ENCODE data around the gene KIF5C. TPM values are rescaled to one million over a fixed set of nuclear protein-coding genes. Genes with fewer than 3 reads are reported as not detected.
A peak's percentile ranks its signal among the peaks of the same experiment; 100 is the strongest.

KIF5C gene
- total RNA-seq, 1 experiment from 2014 or later: 8.3 TPM

- Histone ChIP-seq H4K20me1 (ENCODE audit: insufficient read depth, low read depth, low read length) (no peaks in the 10 kb centered on the region), H3K4me2 (ENCODE audit: low read depth, low read length, poor library complexity, severe bottlenecking) (no peak overlapping the region), H3K36me3 (ENCODE audit: insufficient read depth, low read length) (no peaks in the 10 kb centered on the region), H3K9me3 (ENCODE audit: low read length) (no peaks in the 10 kb centered on the region), H3K27me3 (ENCODE audit: low read length) (no peaks in the 10 kb centered on the region), H3K79me2 (ENCODE audit: low read length) (no peaks in the 10 kb centered on the region), H3K4me1 (ENCODE audit: low read length) (peaks cover 5% of the 10 kb centered on the region), H3K9ac (ENCODE audit: low read length) (no peak overlapping the region), H2AFZ (ENCODE audit: low read length) (peak overlapping the region; percentile 32; the same call in 1 of the 2 replicates), H3K4me3 (ENCODE audit: low read length) (no peak overlapping the region), H3K9me2 (replicated peaks; ENCODE audit: insufficient read depth, low read length) (no peaks in the 10 kb centered on the region), H3K27ac (ENCODE audit: low read length) (no peak overlapping the region)
- DNase-seq: peak; percentile 90
Measured at GRCh38 chr2:148989882-148990493, 115.0 kb downstream of the KIF5C start.

GRCh38 chr2:148990968-148991367, 115.9 kb downstream of the KIF5C start:
- Histone ChIP-seq H4K20me1 (ENCODE audit: insufficient read depth, low read depth, low read length) (no peaks in the 10 kb centered on the region), H3K4me2 (ENCODE audit: low read depth, low read length, poor library complexity, severe bottlenecking) (no peak overlapping the region), H3K27ac (ENCODE audit: low read length) (no peak overlapping the region), H2AFZ (ENCODE audit: low read length) (no peak overlapping the region), H3K4me1 (ENCODE audit: low read length) (peaks cover 5% of the 10 kb centered on the region), H3K9me2 (replicated peaks; ENCODE audit: insufficient read depth, low read length) (no peaks in the 10 kb centered on the region), H3K9me3 (ENCODE audit: low read length) (no peaks in the 10 kb centered on the region), H3K9ac (ENCODE audit: low read length) (no peak overlapping the region), H3K79me2 (ENCODE audit: low read length) (no peaks in the 10 kb centered on the region), H3K27me3 (ENCODE audit: low read length) (no peaks in the 10 kb centered on the region), H3K36me3 (ENCODE audit: insufficient read depth, low read length) (no peaks in the 10 kb centered on the region), H3K4me3 (ENCODE audit: low read length) (no peak overlapping the region)
- no peak for DNase-seq

- DNase-seq: no peak
- Histone ChIP-seq H3K4me2 (ENCODE audit: low read depth, low read length, poor library complexity, severe bottlenecking) (no peak overlapping the region), H3K79me2 (ENCODE audit: low read length) (no peaks in the 10 kb centered on the region), H2AFZ (ENCODE audit: low read length) (no peak overlapping the region), H4K20me1 (ENCODE audit: insufficient read depth, low read depth, low read length) (no peaks in the 10 kb centered on the region), H3K4me1 (ENCODE audit: low read length) (peaks cover 5% of the 10 kb centered on the region), H3K27me3 (ENCODE audit: low read length) (no peaks in the 10 kb centered on the region), H3K27ac (ENCODE audit: low read length) (no peak overlapping the region), H3K36me3 (ENCODE audit: insufficient read depth, low read length) (no peaks in the 10 kb centered on the region), H3K9me2 (replicated peaks; ENCODE audit: insufficient read depth, low read length) (no peaks in the 10 kb centered on the region), H3K9me3 (ENCODE audit: low read length) (no peaks in the 10 kb centered on the region), H3K9ac (ENCODE audit: low read length) (no peak overlapping the region), H3K4me3 (ENCODE audit: low read length) (no peak overlapping the region)
Measured at GRCh38 chr2:148992448-148992847, 117.4 kb downstream of the KIF5C start.

DNA sequence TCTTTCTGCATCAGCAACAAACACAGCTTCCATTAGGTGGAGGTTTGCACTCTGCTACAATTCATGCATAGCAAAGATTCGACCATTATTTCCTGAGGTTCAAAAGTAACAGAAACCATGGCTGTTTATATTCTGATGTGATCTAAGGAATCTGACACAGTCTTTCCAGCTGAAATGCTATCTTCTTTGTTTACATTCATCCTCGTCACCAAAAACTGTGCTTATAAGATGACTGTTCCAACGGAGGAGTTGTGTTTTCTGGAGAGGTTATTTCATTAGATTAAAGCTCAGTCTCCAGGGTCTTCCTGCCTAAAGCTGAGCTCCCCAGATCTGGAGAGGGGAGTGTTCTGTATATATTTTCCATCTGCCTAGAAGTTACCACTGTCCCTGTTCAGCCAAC, 118.3 kb downstream of the KIF5C start:
- Histone ChIP-seq H3K36me3 (ENCODE audit: insufficient read depth, low read length) (no peaks in the 10 kb centered on the region), H4K20me1 (ENCODE audit: insufficient read depth, low read depth, low read length) (no peaks in the 10 kb centered on the region), H3K9me2 (replicated peaks; ENCODE audit: insufficient read depth, low read length) (no peaks in the 10 kb centered on the region), H3K4me1 (ENCODE audit: low read length) (peaks cover 5% of the 10 kb centered on the region), H3K4me2 (ENCODE audit: low read depth, low read length, poor library complexity, severe bottlenecking) (no peak overlapping the region), H3K27me3 (ENCODE audit: low read length) (no peaks in the 10 kb centered on the region), H3K79me2 (ENCODE audit: low read length) (no peaks in the 10 kb centered on the region), H3K4me3 (ENCODE audit: low read length) (no peak overlapping the region), H3K9ac (ENCODE audit: low read length) (no peak overlapping the region), H3K9me3 (ENCODE audit: low read length) (no peaks in the 10 kb centered on the region), H3K27ac (ENCODE audit: low read length) (no peak overlapping the region), H2AFZ (ENCODE audit: low read length) (no peak overlapping the region)
- DNase-seq: no peak

DNA sequence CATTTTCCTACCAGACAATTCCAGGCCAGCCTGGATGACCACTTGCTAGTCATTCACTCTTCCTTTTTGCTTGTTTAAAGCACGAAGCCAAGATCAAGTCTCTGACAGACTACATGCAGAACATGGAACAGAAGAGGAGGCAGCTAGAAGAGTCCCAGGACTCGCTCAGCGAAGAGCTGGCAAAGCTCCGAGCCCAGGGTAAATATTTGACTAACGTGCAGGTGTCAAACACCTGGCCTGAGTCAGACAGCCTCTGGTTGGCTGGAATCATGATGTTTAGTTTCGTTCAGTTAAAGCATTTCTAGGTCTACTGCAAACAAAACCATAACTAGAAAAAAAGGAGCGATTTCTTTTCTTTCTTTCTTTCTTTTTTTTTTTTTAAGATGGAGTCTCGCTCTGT, 119.3 kb downstream of the KIF5C start:
- Histone ChIP-seq H3K27ac (ENCODE audit: low read length) (no peak overlapping the region), H3K9me2 (replicated peaks; ENCODE audit: insufficient read depth, low read length) (no peaks in the 10 kb centered on the region), H3K9me3 (ENCODE audit: low read length) (no peaks in the 10 kb centered on the region), H2AFZ (ENCODE audit: low read length) (no peak overlapping the region), H3K36me3 (ENCODE audit: insufficient read depth, low read length) (no peaks in the 10 kb centered on the region), H3K4me1 (ENCODE audit: low read length) (peaks cover 5% of the 10 kb centered on the region), H3K27me3 (ENCODE audit: low read length) (no peaks in the 10 kb centered on the region), H4K20me1 (ENCODE audit: insufficient read depth, low read depth, low read length) (no peaks in the 10 kb centered on the region), H3K79me2 (ENCODE audit: low read length) (no peaks in the 10 kb centered on the region), H3K9ac (ENCODE audit: low read length) (no peak overlapping the region), H3K4me2 (ENCODE audit: low read depth, low read length, poor library complexity, severe bottlenecking) (no peak overlapping the region), H3K4me3 (ENCODE audit: low read length) (no peak overlapping the region)
- DNase-seq: no peak

DNA sequence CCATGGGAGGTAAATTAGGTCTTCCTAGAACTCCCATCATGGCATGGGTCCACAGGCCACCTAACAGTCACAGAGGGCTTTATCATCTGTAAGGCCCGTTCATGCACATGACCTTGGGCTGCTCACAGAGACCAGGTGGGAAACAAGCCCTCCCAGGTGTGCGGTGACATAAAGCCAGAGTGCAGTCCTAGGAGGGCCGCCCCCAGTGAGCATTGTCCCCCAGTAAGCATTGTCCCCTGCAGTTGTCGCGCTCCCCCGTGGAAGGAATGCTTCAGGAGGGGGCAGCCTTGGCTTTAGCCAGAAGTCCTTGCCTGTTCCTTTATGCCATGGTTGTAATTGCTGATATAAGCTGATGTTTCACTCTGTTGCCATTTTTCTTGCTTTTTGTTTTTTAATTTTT, 121.8 kb downstream of the KIF5C start:
- Histone ChIP-seq H3K4me3 (ENCODE audit: low read length) (no peak overlapping the region), H3K27me3 (ENCODE audit: low read length) (no peaks in the 10 kb centered on the region), H3K79me2 (ENCODE audit: low read length) (no peaks in the 10 kb centered on the region)

DNA sequence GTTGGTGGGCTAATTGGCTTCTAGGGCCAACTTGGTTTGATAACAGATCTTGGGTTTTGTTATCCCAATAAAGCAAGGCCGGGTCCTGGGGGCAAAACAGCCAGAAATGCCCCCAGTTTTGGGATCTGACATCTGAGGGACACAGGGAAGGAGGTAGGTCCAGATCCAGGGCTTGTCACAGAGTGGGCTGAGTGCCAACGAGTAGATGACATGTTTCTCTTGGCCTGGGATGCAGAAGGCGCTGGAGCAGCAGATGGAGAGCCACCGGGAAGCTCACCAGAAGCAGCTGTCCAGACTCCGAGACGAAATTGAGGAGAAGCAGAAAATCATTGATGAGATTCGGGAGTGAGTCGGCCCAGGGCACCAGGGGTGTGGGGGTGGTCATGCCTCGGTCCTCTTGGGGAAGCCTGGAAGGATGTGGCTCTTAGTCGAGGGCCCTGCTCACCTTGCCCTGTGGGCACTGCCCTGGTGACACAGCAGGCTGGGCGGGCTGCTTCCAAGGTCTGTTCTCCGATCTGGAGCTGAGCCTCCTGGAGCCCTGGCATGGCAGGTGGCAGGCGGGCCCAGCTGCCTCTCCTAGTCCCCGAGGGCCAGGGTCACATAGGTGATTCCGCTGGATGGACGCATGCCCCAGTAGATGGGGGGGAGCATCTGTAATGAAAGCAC, 123.3 kb downstream of the KIF5C start:
- Histone ChIP-seq H2AFZ (ENCODE audit: low read length) (no peak overlapping the region), H3K4me1 (ENCODE audit: low read length) (no peaks in the 10 kb centered on the region), H3K4me3 (ENCODE audit: low read length) (no peak overlapping the region), H3K9ac (ENCODE audit: low read length) (no peak overlapping the region), H3K9me3 (ENCODE audit: low read length) (no peaks in the 10 kb centered on the region), H3K4me2 (ENCODE audit: low read depth, low read length, poor library complexity, severe bottlenecking) (no peak overlapping the region), H3K27me3 (ENCODE audit: low read length) (no peaks in the 10 kb centered on the region), H3K79me2 (ENCODE audit: low read length) (no peaks in the 10 kb centered on the region), H3K36me3 (ENCODE audit: insufficient read depth, low read length) (no peaks in the 10 kb centered on the region), H3K9me2 (replicated peaks; ENCODE audit: insufficient read depth, low read length) (no peaks in the 10 kb centered on the region), H3K27ac (ENCODE audit: low read length) (no peak overlapping the region), H4K20me1 (ENCODE audit: insufficient read depth, low read depth, low read length) (no peaks in the 10 kb centered on the region)
- DNase-seq: no peak

More for the DNA sequence above, 121.8 kb downstream of the KIF5C start:
- Histone ChIP-seq H2AFZ (ENCODE audit: low read length) (no peak overlapping the region), H3K27ac (ENCODE audit: low read length) (no peak overlapping the region), H3K9ac (ENCODE audit: low read length) (no peak overlapping the region), H3K9me3 (ENCODE audit: low read length) (no peaks in the 10 kb centered on the region), H3K9me2 (replicated peaks; ENCODE audit: insufficient read depth, low read length) (no peaks in the 10 kb centered on the region), H4K20me1 (ENCODE audit: insufficient read depth, low read depth, low read length) (no peaks in the 10 kb centered on the region), H3K4me2 (ENCODE audit: low read depth, low read length, poor library complexity, severe bottlenecking) (no peak overlapping the region), H3K4me1 (ENCODE audit: low read length) (no peaks in the 10 kb centered on the region), H3K36me3 (ENCODE audit: insufficient read depth, low read length) (no peaks in the 10 kb centered on the region)
- DNase-seq: no peak

- H3K27me3 ChIP-seq (ENCODE audit: low read length): no peaks in the 10 kb centered on the region
- H3K9me3 ChIP-seq (ENCODE audit: low read length): no peaks in the 10 kb centered on the region
- no peaks in the 10 kb centered on the region for H3K4me1 ChIP-seq (ENCODE audit: low read length)
- H2AFZ ChIP-seq (ENCODE audit: low read length): no peak overlapping the region
- no peaks in the 10 kb centered on the region for H3K79me2 ChIP-seq (ENCODE audit: low read length)
- no peak for DNase-seq
- H3K9me2 ChIP-seq (replicated peaks; ENCODE audit: insufficient read depth, low read length): no peaks in the 10 kb centered on the region
- no peak overlapping the region for H3K9ac ChIP-seq (ENCODE audit: low read length)
- no peak overlapping the region for H3K4me3 ChIP-seq (ENCODE audit: low read length)
- no peaks in the 10 kb centered on the region for H4K20me1 ChIP-seq (ENCODE audit: insufficient read depth, low read depth, low read length)
- no peaks in the 10 kb centered on the region for H3K36me3 ChIP-seq (ENCODE audit: insufficient read depth, low read length)
- H3K4me2 ChIP-seq (ENCODE audit: low read depth, low read length, poor library complexity, severe bottlenecking): no peak overlapping the region
- H3K27ac ChIP-seq (ENCODE audit: low read length): no peak overlapping the region
Measured at GRCh38 chr2:148998831-148999200, 123.8 kb downstream of the KIF5C start.
